CD4-positive, alpha-beta T cell (primary cell): Measurements from ENCODE around the gene ALPK3. TPM values are rescaled to one million over a fixed set of nuclear protein-coding genes. Genes with fewer than 3 reads are reported as not detected.

Experiments used
- ATAC-seq: fragments of 200-7000 bp; cut with Tn5 transposase; one replicate; pipeline ENCODE4 v1.10.0; 2022; ENCODE audit warnings: mild to moderate bottlenecking; ENCODE audit not compliant: poor library complexity
- CTCF ChIA-PET: fragments of 350-600 bp; sonication (Branson Sonifier 250); formaldehyde crosslinking; loops from one replicate; lab custom pipeline; 2021; ENCODE audit warnings: antibody characterized with exemption, inconsistent platforms; lab: Charles Lee
- POLR2A ChIA-PET: fragments of 350-600 bp; sonication (Branson Sonifier 250); formaldehyde crosslinking; loops from one replicate; lab custom pipeline; 2021; ENCODE audit warnings: antibody characterized with exemption, inconsistent platforms; lab: Charles Lee
- DNase-seq, 14 experiments: peaks; one replicate each; pipeline ENCODE4 v3.0.0-alpha.2; 2013 to 2020; ENCODE audit warnings: mixed read lengths in 2 of 14
- H3K27ac ChIP-seq, 2 donors: one replicate each; pipeline versions ENCODE4 v1.5.1 to v1.7.0; 2013; ENCODE audit warnings: low read length in 2 of 2, low read depth in 1 of 2, mild to moderate bottlenecking in 1 of 2
- H3K27me3 ChIP-seq, 2 experiments: 1 replicate in 1 of 2; 2 replicates in 1 of 2; pipeline versions ENCODE4 v1.6.1 to v1.7.0; 2013; ENCODE audit warnings: low read length in 2 of 2, control low read depth in 1 of 2, mild to moderate bottlenecking in 1 of 2, moderate library complexity in 1 of 2; ENCODE audit not compliant: insufficient read depth in 2 of 2, control insufficient read depth in 1 of 2
- H3K36me3 ChIP-seq: one replicate; pipeline ENCODE4 v1.6.1; 2013; ENCODE audit warnings: low read length, control low read depth; ENCODE audit not compliant: insufficient read depth
- H3K4me1 ChIP-seq: one replicate; pipeline ENCODE4 v1.6.1; 2013; ENCODE audit warnings: low read length, control low read depth; ENCODE audit not compliant: insufficient read depth
- H3K4me3 ChIP-seq: one replicate; pipeline ENCODE4 v1.5.1; 2013; ENCODE audit warnings: mild to moderate bottlenecking, low read length, moderate library complexity
- H3K9me3 ChIP-seq, 2 experiments: 1 replicate in 1 of 2; 2 replicates in 1 of 2; pipeline versions ENCODE4 v1.6.1 to v1.7.0; 2013; ENCODE audit warnings: low read length in 2 of 2, mild to moderate bottlenecking in 2 of 2, control low read depth in 1 of 2, moderate library complexity in 1 of 2; ENCODE audit not compliant: control insufficient read depth in 1 of 2, insufficient read depth in 1 of 2
- H3K27ac Mint-ChIP-seq: one replicate; pipeline ENCODE4 v1.8.0; 2020; ENCODE audit warnings: mixed read lengths
- H3K27me3 Mint-ChIP-seq: one replicate; pipeline ENCODE4 v1.8.0; 2021; ENCODE audit warnings: mixed read lengths
- H3K36me3 Mint-ChIP-seq: one replicate; pipeline ENCODE4 v1.8.0; 2021; ENCODE audit warnings: low read depth, mixed read lengths
- H3K4me1 Mint-ChIP-seq: one replicate; pipeline ENCODE4 v1.8.0; 2021; ENCODE audit warnings: low read depth, mixed read lengths
- H3K4me3 Mint-ChIP-seq: one replicate; pipeline ENCODE4 v1.8.0; 2020; ENCODE audit warnings: mild to moderate bottlenecking, mixed read lengths
- H3K9me3 Mint-ChIP-seq: one replicate; pipeline ENCODE4 v1.8.0; 2020; ENCODE audit warnings: mixed read lengths
- CTCF ChIP-seq: fragments of 200-600 bp; IDR thresholded peaks from one replicate; pipeline ENCODE4 v1.8.0; 2022; ENCODE audit warnings: antibody characterized with exemption, mild to moderate bottlenecking
- intact Hi-C, 2 experiments: fragments of 100-400 bp; cut with DNase I in 1 of 2; cut with micrococcal nuclease in 1 of 2; formaldehyde crosslinking; loops; one replicate each; pipeline versions ENCODE4 v1.15.1 to v1.9.0; 2023 to 2025; cut with DNase I, micrococcal nuclease
- total RNA-seq, 174 experiments: library from RNA in 2 of 174; stranded (reverse) in 2 of 174; gene quantifications; one replicate each; pipeline ENCODE4 v1.2.3 and lab custom pipeline; 2021 to 2026

Gene ALPK3
- total RNA-seq, 2 experiments from 2014 or later = 0.14 TPM

- Histone ChIP-seq H3K4me3 (no peak overlapping the region), H3K9me3 (no peaks in the 10 kb centered on the region), H3K27me3 (no peaks in the 10 kb centered on the region), H3K4me1 (peaks cover 7% of the 10 kb centered on the region), H3K36me3 (no peaks in the 10 kb centered on the region), H3K27ac (no peak overlapping the region)
- ChIA-PET POLR2A (no interaction called here), CTCF (no interaction called here)
- TF ChIP-seq CTCF = no peak
- no peak overlapping the region for H3K27ac Mint-ChIP-seq
- no peak for DNase-seq
- intact Hi-C loops = no loop called here
- ATAC-seq = no peak
- peaks cover 7% of the 10 kb centered on the region for H3K4me1 Mint-ChIP-seq
- no peaks in the 10 kb centered on the region for H3K36me3 Mint-ChIP-seq
- H3K27me3 Mint-ChIP-seq = peaks cover 4% of the 10 kb centered on the region
- no peak overlapping the region for H3K4me3 Mint-ChIP-seq
- no peaks in the 10 kb centered on the region for H3K9me3 Mint-ChIP-seq
Measured at GRCh38 chr15:84822653-84823281, 5.6 kb downstream of the ALPK3 start.

GRCh38 chr15:84823282-84823878 lies 6.2 kb downstream of the ALPK3 start:
- Histone ChIP-seq H3K36me3 (no peaks in the 10 kb centered on the region), H3K27ac (no peak overlapping the region), H3K4me1 (peaks cover under 1% of the 10 kb centered on the region), H3K27me3 (no peaks in the 10 kb centered on the region), H3K4me3 (no peak overlapping the region), H3K9me3 (no peaks in the 10 kb centered on the region)
- H3K27me3 Mint-ChIP-seq = no peaks in the 10 kb centered on the region
- ATAC-seq = no peak
- ChIA-PET CTCF (no interaction called here), POLR2A (no interaction called here)
- H3K4me3 Mint-ChIP-seq = no peak overlapping the region
- DNase-seq = no peak
- peaks cover 1% of the 10 kb centered on the region for H3K4me1 Mint-ChIP-seq
- intact Hi-C loops = no loop called here
- no peak for TF ChIP-seq CTCF
- H3K27ac Mint-ChIP-seq = no peak overlapping the region
- H3K36me3 Mint-ChIP-seq = no peaks in the 10 kb centered on the region
- no peaks in the 10 kb centered on the region for H3K9me3 Mint-ChIP-seq

GRCh38 chr15:84824260-84825007 lies 7.3 kb downstream of the ALPK3 start:
- H3K27me3 Mint-ChIP-seq = no peaks in the 10 kb centered on the region
- POLR2A ChIA-PET = no interaction called here
- CTCF ChIA-PET = no interaction called here

More at GRCh38 chr15:84824260-84825007, 7.3 kb downstream of the ALPK3 start:
- Histone ChIP-seq H3K27ac (no peak overlapping the region), H3K4me3 (no peak overlapping the region), H3K4me1 (no peaks in the 10 kb centered on the region), H3K27me3 (no peaks in the 10 kb centered on the region), H3K9me3 (no peaks in the 10 kb centered on the region), H3K36me3 (no peaks in the 10 kb centered on the region)
- no peaks in the 10 kb centered on the region for H3K36me3 Mint-ChIP-seq
- TF ChIP-seq CTCF = no peak
- H3K27ac Mint-ChIP-seq = no peak overlapping the region
- no peak overlapping the region for H3K4me3 Mint-ChIP-seq
- intact Hi-C loops = no loop called here
- ATAC-seq (no peak), DNase-seq (no peak)
- H3K4me1 Mint-ChIP-seq = no peaks in the 10 kb centered on the region
- H3K9me3 Mint-ChIP-seq = no peaks in the 10 kb centered on the region
